Nephron progenitor cell (in vitro differentiated cells): Measurements from ENCODE around the gene MYO3B.
A peak's percentile ranks its signal among the peaks of the same experiment; 100 is the strongest.

Experiments
- DNase-seq: peaks from one replicate; pipeline ENCODE4 v3.0.0; 2021
- H3K27ac Mint-ChIP-seq: 2 replicates; pipeline ENCODE4 v1.8.0; 2021; ENCODE audit warnings: mild to moderate bottlenecking, moderate library complexity, mixed read lengths
- H3K27me3 Mint-ChIP-seq: 2 replicates; pipeline ENCODE4 v1.8.0; 2021; ENCODE audit warnings: mild to moderate bottlenecking, low read depth, mixed read lengths; ENCODE audit not compliant: poor library complexity
- H3K36me3 Mint-ChIP-seq: 2 replicates; pipeline ENCODE4 v1.8.0; 2021; ENCODE audit warnings: low read depth, mixed read lengths
- H3K4me1 Mint-ChIP-seq: 2 replicates; pipeline ENCODE4 v1.8.0; 2021; ENCODE audit warnings: mixed read lengths
- H3K4me3 Mint-ChIP-seq: 2 replicates; pipeline ENCODE4 v1.8.0; 2021; ENCODE audit warnings: mild to moderate bottlenecking, moderate library complexity, mixed read lengths
- H3K9me3 Mint-ChIP-seq: 2 replicates; pipeline ENCODE4 v1.8.0; 2021; ENCODE audit warnings: mild to moderate bottlenecking, moderate library complexity, mixed read lengths
- CTCF ChIP-seq: fragments of 200-600 bp; sonication (generic); IDR thresholded peaks from 2 replicates; pipeline ENCODE4 v1.5.0; 2021; ENCODE audit warnings: antibody characterized with exemption

Gene MYO3B

GRCh38 chr2:170488807-170489206 lies 310.9 kb downstream of the MYO3B start:
- H3K27me3 Mint-ChIP-seq, result no peaks in the 10 kb centered on the region
- DNase-seq, result no peak
- H3K9me3 Mint-ChIP-seq, result no peaks in the 10 kb centered on the region
- H3K27ac Mint-ChIP-seq, result no peak overlapping the region
- no peak overlapping the region for H3K4me3 Mint-ChIP-seq
- no peaks in the 10 kb centered on the region for H3K36me3 Mint-ChIP-seq
- peaks cover 6% of the 10 kb centered on the region for H3K4me1 Mint-ChIP-seq
- no peak for TF ChIP-seq CTCF

GRCh38 chr2:170492010-170492409 lies 314.1 kb downstream of the MYO3B start:
- H3K27ac Mint-ChIP-seq, result no peak overlapping the region
- H3K4me1 Mint-ChIP-seq, result peaks cover 16% of the 10 kb centered on the region
- no peaks in the 10 kb centered on the region for H3K9me3 Mint-ChIP-seq
- H3K36me3 Mint-ChIP-seq, result no peaks in the 10 kb centered on the region
- H3K27me3 Mint-ChIP-seq, result no peaks in the 10 kb centered on the region
- TF ChIP-seq CTCF, result no peak
- H3K4me3 Mint-ChIP-seq, result no peak overlapping the region
- DNase-seq, result no peak

DNA sequence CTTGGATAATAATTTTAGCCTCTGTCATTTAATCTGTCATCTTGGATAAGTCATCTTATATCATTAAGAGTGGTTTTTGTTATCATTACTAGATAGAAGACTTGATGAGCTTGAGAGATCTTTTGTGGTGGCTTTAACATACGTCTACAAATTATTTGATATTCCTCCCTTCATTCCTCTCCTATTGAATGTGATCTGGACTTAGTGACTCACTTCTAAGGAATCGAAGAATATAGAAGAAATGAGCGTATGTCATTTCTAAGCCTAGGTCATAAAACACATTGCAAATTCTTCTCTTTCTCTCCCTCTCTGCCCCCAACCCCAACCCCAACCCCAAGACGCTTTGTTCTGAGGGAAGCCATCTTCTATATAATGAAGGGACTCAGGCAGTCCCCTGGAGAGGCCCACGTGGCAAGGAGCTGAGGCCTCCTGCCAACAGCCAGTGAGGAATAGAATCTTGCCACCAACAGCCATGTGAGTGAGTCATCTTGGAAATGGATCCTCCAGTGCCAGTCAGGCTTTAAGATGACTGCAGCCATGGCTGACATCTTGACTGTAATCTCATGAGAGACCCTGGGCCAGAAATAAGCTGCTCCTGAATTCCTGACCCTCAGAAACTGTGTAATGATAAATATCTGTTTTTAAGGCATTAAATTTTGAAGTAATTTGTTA lies 315.6 kb downstream of the MYO3B start:
- no peak for DNase-seq
- Mint-ChIP-seq H3K4me1 (peaks cover 19% of the 10 kb centered on the region), H3K27me3 (no peaks in the 10 kb centered on the region), H3K36me3 (no peaks in the 10 kb centered on the region), H3K4me3 (no peak overlapping the region), H3K9me3 (no peaks in the 10 kb centered on the region), H3K27ac (no peak overlapping the region)
- TF ChIP-seq CTCF, result no peak

GRCh38 chr2:170495896-170496295 lies 317.9 kb downstream of the MYO3B start:
- TF ChIP-seq CTCF, result no peak
- no peaks in the 10 kb centered on the region for H3K27me3 Mint-ChIP-seq
- no peak for DNase-seq
- H3K36me3 Mint-ChIP-seq, result no peaks in the 10 kb centered on the region
- no peak overlapping the region for H3K4me3 Mint-ChIP-seq
- H3K4me1 Mint-ChIP-seq, result peaks cover 29% of the 10 kb centered on the region
- no peak overlapping the region for H3K27ac Mint-ChIP-seq
- no peaks in the 10 kb centered on the region for H3K9me3 Mint-ChIP-seq

DNA sequence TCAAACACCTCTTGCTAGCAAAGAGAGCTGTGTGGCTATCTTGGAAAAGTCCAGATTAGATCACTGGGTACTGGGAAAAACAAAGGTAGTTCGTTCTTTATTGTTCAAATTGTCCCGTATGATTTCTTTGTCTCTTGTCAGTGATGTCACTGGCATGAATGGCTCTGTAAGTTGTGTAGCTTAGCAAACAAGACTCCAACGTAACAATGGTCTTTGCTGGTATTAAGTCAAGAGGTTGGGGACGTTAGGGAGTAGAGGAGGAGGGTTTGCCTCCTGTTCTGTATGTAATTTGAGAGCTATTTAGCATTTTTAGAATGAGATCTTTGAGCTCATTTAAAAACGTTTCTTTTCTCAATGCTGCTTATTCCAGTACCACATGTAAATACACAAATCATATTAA lies 320.7 kb downstream of the MYO3B start:
- TF ChIP-seq CTCF, result no peak
- Mint-ChIP-seq H3K4me3 (no peak overlapping the region), H3K36me3 (no peaks in the 10 kb centered on the region), H3K27ac (peak overlapping the region; percentile 37), H3K27me3 (no peaks in the 10 kb centered on the region), H3K4me1 (peaks cover 55% of the 10 kb centered on the region), H3K9me3 (no peaks in the 10 kb centered on the region)
- no peak for DNase-seq

- Mint-ChIP-seq H3K27me3 (no peaks in the 10 kb centered on the region), H3K4me1 (peaks cover 70% of the 10 kb centered on the region), H3K36me3 (no peaks in the 10 kb centered on the region), H3K27ac (no peak overlapping the region), H3K9me3 (no peaks in the 10 kb centered on the region), H3K4me3 (no peak overlapping the region)
- TF ChIP-seq CTCF, result no peak
- no peak for DNase-seq
Measured at GRCh38 chr2:170500104-170500503, 322.2 kb downstream of the MYO3B start.
